ENCODE data around the gene LYPD1. TPM values are rescaled to one million over a fixed set of nuclear protein-coding genes. Genes with fewer than 3 reads are reported as not detected.

LYPD1 gene
- total RNA-seq, 1 donor from 2014 or later = 7.1 TPM

DNA sequence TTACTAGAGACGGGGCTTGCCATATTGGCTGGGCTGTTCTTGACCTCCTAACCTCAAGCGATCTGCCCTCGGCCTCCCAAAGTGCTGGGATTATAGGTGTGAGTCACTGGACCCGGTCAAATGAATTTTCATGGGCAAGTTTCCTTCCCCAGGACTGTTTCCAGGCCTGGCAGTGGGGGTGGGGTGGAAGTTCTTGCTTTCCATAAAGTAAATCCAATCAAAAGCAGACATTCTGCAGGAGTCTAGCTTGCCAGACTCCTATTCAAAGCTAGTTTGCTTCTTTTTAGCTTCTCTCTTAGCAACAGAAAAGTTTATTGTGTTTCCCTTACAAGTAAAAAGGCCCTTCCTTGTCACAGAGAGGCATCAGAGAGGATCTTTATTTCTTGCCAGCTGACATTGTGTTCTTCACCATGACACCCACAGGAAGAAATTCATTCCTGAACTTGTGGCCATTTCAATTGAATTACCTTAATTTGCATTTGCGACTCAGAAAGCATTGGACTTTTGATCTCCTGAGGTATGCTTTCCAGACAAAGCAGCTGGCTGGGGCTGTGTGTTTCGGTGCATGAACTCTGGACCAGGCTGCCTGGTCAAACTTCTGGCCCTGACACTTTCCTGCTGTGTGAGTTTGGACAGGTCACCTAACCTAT is 37.9 kb downstream of the LYPD1 start:
- H3K4me1 Mint-ChIP-seq (ENCODE audit: low read depth) = peaks cover 4% of the 10 kb centered on the region
- no peak overlapping the region for H3K27ac Mint-ChIP-seq
- no peak for DNase-seq (ENCODE audit: low spot score, unreplicated experiment)
- H3K36me3 Mint-ChIP-seq (ENCODE audit: insufficient read depth) = no peaks in the 10 kb centered on the region
- H3K9me3 Mint-ChIP-seq (ENCODE audit: low read depth) = peaks cover 5% of the 10 kb centered on the region
- TF ChIP-seq, protein P1, sequence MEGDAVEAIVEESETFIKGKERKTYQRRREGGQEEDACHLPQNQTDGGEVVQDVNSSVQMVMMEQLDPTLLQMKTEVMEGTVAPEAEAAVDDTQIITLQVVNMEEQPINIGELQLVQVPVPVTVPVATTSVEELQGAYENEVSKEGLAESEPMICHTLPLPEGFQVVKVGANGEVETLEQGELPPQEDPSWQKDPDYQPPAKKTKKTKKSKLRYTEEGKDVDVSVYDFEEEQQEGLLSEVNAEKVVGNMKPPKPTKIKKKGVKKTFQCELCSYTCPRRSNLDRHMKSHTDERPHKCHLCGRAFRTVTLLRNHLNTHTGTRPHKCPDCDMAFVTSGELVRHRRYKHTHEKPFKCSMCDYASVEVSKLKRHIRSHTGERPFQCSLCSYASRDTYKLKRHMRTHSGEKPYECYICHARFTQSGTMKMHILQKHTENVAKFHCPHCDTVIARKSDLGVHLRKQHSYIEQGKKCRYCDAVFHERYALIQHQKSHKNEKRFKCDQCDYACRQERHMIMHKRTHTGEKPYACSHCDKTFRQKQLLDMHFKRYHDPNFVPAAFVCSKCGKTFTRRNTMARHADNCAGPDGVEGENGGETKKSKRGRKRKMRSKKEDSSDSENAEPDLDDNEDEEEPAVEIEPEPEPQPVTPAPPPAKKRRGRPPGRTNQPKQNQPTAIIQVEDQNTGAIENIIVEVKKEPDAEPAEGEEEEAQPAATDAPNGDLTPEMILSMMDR (IDR thresholded peaks at IDR 0.05; ENCODE audit: unreplicated experiment) = no peak
- H3K4me3 Mint-ChIP-seq (ENCODE audit: low read depth) = no peak overlapping the region
- peaks cover 3% of the 10 kb centered on the region for H3K27me3 Mint-ChIP-seq

DNA sequence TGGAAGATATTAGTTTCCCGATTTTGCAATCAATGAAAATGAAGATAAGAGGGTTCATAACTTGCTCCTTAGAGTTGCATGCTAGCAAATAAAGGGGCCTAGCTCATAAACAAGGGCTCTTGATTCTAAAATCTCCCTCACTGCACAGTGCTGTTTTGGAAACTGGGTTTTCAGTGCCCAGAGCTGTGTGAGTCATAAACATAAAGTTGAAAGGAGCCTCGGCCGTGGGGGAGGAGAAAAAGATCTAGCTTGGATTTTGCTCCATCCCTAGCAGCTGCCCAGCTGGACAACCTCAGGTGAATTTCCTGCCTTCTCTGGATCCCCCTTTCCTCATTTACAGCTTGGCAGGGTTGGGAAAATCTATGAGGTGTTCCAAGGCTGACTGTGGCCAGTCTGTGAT is 42.5 kb downstream of the LYPD1 start:
- no peak overlapping the region for H3K27ac Mint-ChIP-seq
- no peaks in the 10 kb centered on the region for H3K36me3 Mint-ChIP-seq (ENCODE audit: insufficient read depth)
- DNase-seq (ENCODE audit: low spot score, unreplicated experiment) = no peak
- H3K9me3 Mint-ChIP-seq (ENCODE audit: low read depth) = peaks cover 3% of the 10 kb centered on the region
- H3K27me3 Mint-ChIP-seq = no peaks in the 10 kb centered on the region
- no peak overlapping the region for H3K4me3 Mint-ChIP-seq (ENCODE audit: low read depth)
- TF ChIP-seq, protein P1 (IDR thresholded peaks at IDR 0.05; ENCODE audit: unreplicated experiment) = no peak
- peaks cover 4% of the 10 kb centered on the region for H3K4me1 Mint-ChIP-seq (ENCODE audit: low read depth)

DNA sequence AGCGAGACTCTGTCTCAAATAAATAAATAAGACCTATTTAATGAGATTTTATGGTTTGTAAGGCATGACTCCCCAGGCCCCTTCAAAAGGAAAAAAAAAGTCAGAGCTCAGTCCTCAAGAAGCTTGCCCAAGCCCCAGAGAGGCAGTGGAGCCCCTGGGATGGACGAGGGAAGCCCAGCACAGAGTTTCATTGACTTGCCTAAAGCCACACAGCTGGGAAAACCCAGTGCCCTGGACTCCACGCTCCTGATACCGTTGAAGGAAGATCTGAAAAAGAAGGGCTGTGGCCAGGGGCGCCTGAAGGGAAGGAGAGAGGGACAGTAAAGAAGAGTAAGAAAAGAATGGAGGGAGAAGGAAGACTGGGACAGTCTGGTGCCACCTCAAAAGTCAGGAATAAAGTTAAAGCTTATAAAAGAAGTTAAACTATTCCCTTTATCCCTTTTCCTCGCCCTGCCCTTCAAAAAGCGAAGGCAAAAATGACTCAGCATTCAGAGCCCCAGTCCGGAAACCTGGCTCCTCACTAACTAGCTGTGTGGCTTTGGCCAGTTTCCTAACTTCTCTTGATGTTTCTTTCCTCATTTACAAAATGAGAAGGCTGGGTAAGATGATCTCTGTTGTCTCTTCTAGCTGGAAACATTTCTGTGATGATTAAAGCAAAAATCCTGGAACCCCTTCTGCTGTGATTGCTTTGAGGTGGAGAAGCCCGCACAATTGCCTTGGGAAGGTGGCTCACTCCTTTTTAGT is 46.7 kb downstream of the LYPD1 start:
- Mint-ChIP-seq H3K36me3 (ENCODE audit: insufficient read depth) (no peaks in the 10 kb centered on the region), H3K27me3 (no peaks in the 10 kb centered on the region), H3K9me3 (ENCODE audit: low read depth) (peaks cover 3% of the 10 kb centered on the region), H3K4me1 (ENCODE audit: low read depth) (no peaks in the 10 kb centered on the region), H3K27ac (no peak overlapping the region), H3K4me3 (ENCODE audit: low read depth) (no peak overlapping the region)
- DNase-seq (ENCODE audit: low spot score, unreplicated experiment) = no peak
- TF ChIP-seq, protein P1 (IDR thresholded peaks at IDR 0.05; ENCODE audit: unreplicated experiment) = no peak

DNA sequence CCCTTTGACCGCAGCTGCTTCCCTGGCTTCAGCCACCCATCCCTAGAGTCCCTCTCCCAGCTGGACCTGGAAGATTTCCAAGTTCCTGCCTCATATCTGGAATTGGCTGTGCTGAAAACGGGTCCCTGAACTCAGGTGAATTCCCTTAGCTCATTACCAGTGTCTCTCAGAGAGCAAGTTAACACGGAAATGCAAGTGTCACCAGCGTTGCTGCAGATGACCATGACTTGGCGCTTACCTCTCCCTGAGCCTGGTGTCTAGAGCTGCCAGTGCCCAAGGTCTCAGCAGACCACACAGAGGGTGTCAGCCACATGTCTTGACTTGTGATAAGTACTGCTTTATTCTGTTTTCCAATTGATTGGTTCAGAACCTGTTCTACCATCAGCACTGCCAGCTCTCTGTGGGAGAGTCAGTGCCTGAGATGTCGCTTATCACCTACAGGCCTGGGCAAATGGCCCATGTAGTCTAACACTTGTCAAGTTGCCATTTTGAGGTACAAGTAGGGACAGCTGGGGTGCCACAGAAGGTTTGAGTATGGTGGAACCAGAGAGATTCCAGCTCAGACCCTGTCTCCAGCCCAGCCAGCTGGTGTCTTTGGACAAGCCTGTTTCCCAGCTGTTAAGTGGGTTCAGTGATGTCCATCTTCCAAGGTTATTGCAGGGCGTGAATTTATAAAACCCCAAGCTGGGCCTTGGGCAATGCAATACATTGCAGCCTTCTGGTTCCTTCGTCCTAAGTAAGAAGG is 48.7 kb downstream of the LYPD1 start:
- Mint-ChIP-seq H3K27ac (no peak overlapping the region), H3K9me3 (ENCODE audit: low read depth) (peaks cover 3% of the 10 kb centered on the region), H3K4me3 (ENCODE audit: low read depth) (no peak overlapping the region), H3K27me3 (no peaks in the 10 kb centered on the region), H3K36me3 (ENCODE audit: insufficient read depth) (no peaks in the 10 kb centered on the region), H3K4me1 (ENCODE audit: low read depth) (peaks cover 3% of the 10 kb centered on the region)
- DNase-seq (ENCODE audit: low spot score, unreplicated experiment) = no peak
- TF ChIP-seq, protein P1 (IDR thresholded peaks at IDR 0.05; ENCODE audit: unreplicated experiment) = no peak

DNA sequence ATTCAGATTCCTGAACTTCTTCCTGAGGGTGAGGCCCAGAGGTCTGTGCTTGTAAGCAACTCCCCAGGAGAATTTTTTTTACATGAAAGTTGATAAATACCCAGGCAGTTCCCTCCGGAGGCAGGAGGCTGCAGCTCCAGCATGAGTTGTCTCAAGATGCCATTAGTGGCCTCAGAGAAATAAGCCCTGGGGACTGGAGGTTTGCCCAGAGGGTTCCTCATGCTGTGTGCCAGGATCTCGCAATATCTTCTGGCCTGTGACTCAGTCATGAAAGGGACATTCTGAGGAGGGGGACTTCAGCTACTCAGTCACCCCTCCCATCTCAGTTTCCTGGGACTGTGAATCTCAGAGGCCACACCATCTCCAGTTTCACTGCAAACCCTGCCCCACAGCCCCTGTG is 49.9 kb downstream of the LYPD1 start:
- Mint-ChIP-seq H3K9me3 (ENCODE audit: low read depth) (peaks cover 2% of the 10 kb centered on the region), H3K4me3 (ENCODE audit: low read depth) (no peak overlapping the region), H3K4me1 (ENCODE audit: low read depth) (peaks cover 5% of the 10 kb centered on the region), H3K27me3 (no peaks in the 10 kb centered on the region), H3K27ac (no peak overlapping the region), H3K36me3 (ENCODE audit: insufficient read depth) (no peaks in the 10 kb centered on the region)
- TF ChIP-seq, protein P1 (IDR thresholded peaks at IDR 0.05; ENCODE audit: unreplicated experiment) = no peak
- no peak for DNase-seq (ENCODE audit: low spot score, unreplicated experiment)
